ENCODE measurements around the gene SEMA3E. TPM values are rescaled to one million over a fixed set of nuclear protein-coding genes. Genes with fewer than 3 reads are reported as not detected.

The SEMA3E gene
- polyA plus RNA-seq, 1 experiment = 0.06 TPM

GRCh38 chr7:83388436-83388835, 260.5 kb downstream of the SEMA3E start:
- H3K27ac ChIP-seq (ENCODE audit: low read depth, low read length) = no peak overlapping the region
- no peaks in the 10 kb centered on the region for H3K9me3 ChIP-seq (ENCODE audit: control insufficient read depth, insufficient read depth, low read length)
- POLR2A ChIA-PET = no interaction called here
- no peak overlapping the region for H3K4me3 ChIP-seq (ENCODE audit: low read depth, low read length)
- DNase-seq (ENCODE audit: low read depth, low spot score) = no peak
- H3K27me3 ChIP-seq (ENCODE audit: control insufficient read depth, insufficient read depth, low read length) = no peaks in the 10 kb centered on the region
- TF ChIP-seq CTCF (IDR thresholded peaks at IDR 0.05; ENCODE audit: low read depth, low read length) = no peak
- CTCF ChIA-PET = no interaction called here

GRCh38 chr7:83366629-83367028, 282.3 kb downstream of the SEMA3E start:
- H3K27ac ChIP-seq (ENCODE audit: low read depth, low read length) = no peak overlapping the region
- POLR2A ChIA-PET = no interaction called here
- H3K9me3 ChIP-seq (ENCODE audit: control insufficient read depth, insufficient read depth, low read length) = no peaks in the 10 kb centered on the region
- no peak; the same call in 1 of the 2 replicates for TF ChIP-seq CTCF (IDR thresholded peaks at IDR 0.05; ENCODE audit: low read depth, low read length)
- DNase-seq (ENCODE audit: low read depth, low spot score) = no peak
- H3K27me3 ChIP-seq (ENCODE audit: control insufficient read depth, insufficient read depth, low read length) = no peaks in the 10 kb centered on the region
- no peak overlapping the region for H3K4me3 ChIP-seq (ENCODE audit: low read depth, low read length)
- CTCF ChIA-PET = interaction anchor here (1.2 kb wide), 1 partner anchor 290 kb away, joined by 3 read pairs; no protein-coding TSS in a partner anchor

- H3K9me3 ChIP-seq (ENCODE audit: control insufficient read depth, insufficient read depth, low read length) = no peaks in the 10 kb centered on the region
- H3K27ac ChIP-seq (ENCODE audit: low read depth, low read length) = no peak overlapping the region
- peak; percentile 20; the same call in 1 of the 2 replicates for TF ChIP-seq CTCF (IDR thresholded peaks at IDR 0.05; ENCODE audit: low read depth, low read length)
- no peaks in the 10 kb centered on the region for H3K27me3 ChIP-seq (ENCODE audit: control insufficient read depth, insufficient read depth, low read length)
- no peak overlapping the region for H3K4me3 ChIP-seq (ENCODE audit: low read depth, low read length)
- ChIA-PET CTCF (interaction anchor here (1.2 kb wide), 1 partner anchor 291 kb away, joined by 3 read pairs; no protein-coding TSS in a partner anchor), POLR2A (no interaction called here)
- DNase-seq (ENCODE audit: low read depth, low spot score) = no peak
These were observed 283.2 kb downstream of the SEMA3E start for GRCh38 chr7:83365746-83366145.

- DNase-seq (ENCODE audit: low read depth, low spot score) = no peak
- Histone ChIP-seq H3K9me3 (ENCODE audit: control insufficient read depth, insufficient read depth, low read length) (no peaks in the 10 kb centered on the region), H3K27ac (ENCODE audit: low read depth, low read length) (no peak overlapping the region), H3K4me3 (ENCODE audit: low read depth, low read length) (no peak overlapping the region), H3K27me3 (ENCODE audit: control insufficient read depth, insufficient read depth, low read length) (no peaks in the 10 kb centered on the region)
- no peak for TF ChIP-seq CTCF (IDR thresholded peaks at IDR 0.05; ENCODE audit: low read depth, low read length)
- CTCF ChIA-PET = interaction anchor here (0.6 kb wide), 1 partner anchor 622 kb away, joined by 3 read pairs; no protein-coding TSS in a partner anchor
- POLR2A ChIA-PET = no interaction called here
These were observed 285.9 kb downstream of the SEMA3E start for GRCh38 chr7:83362871-83363550.

GRCh38 chr7:83359108-83359507, 289.8 kb downstream of the SEMA3E start:
- ChIA-PET POLR2A (no interaction called here), CTCF (no interaction called here)
- no peaks in the 10 kb centered on the region for H3K9me3 ChIP-seq (ENCODE audit: control insufficient read depth, insufficient read depth, low read length)
- no peaks in the 10 kb centered on the region for H3K27me3 ChIP-seq (ENCODE audit: control insufficient read depth, insufficient read depth, low read length)
- H3K27ac ChIP-seq (ENCODE audit: low read depth, low read length) = no peak overlapping the region
- TF ChIP-seq CTCF (IDR thresholded peaks at IDR 0.05; ENCODE audit: low read depth, low read length) = no peak
- H3K4me3 ChIP-seq (ENCODE audit: low read depth, low read length) = no peak overlapping the region
- no peak for DNase-seq (ENCODE audit: low read depth, low spot score)

Data from AG04450 (cell line).